ENCODE measurements around the gene KCNE3.

GRCh38 chr11:74459584-74459983, 7.8 kb downstream of the KCNE3 start:
- TF ChIP-seq POLR2A (IDR thresholded peaks at IDR 0.05) (no peak), CTCF (IDR thresholded peaks at IDR 0.05) (no peak)
